Islet precursor cell (in vitro differentiated cells): Measurements from ENCODE around the gene KIF21A.

Experiments
- DNase-seq: peaks from one replicate; pipeline ENCODE4 v3.0.0-alpha.2; 2018

Gene KIF21A

DNA sequence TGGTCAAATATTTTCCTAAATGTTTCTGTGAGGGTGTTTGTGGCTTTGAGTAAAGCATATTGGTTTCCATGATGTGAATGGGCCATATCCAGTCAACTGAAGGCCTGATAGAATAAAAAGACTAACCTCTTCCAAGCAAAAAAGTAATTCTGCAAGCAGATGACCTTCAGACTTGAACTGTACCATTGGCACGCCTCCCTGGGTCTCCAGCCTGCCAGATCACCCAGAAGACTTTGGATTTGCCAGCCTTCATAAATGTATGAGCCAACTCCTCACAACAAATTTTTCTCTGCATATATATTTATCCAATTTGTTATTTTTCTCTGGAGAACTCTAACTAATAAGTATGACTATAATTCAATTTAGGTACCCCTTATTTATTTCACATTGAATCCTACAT lies 190.3 kb downstream of the KIF21A start:
- DNase-seq: no peak
